Measurements from ENCODE around the gene SF1. TPM values are rescaled to one million over a fixed set of nuclear protein-coding genes. Genes with fewer than 3 reads are reported as not detected.

The SF1 gene
- total and polyA plus RNA-seq, 2 of the 8 experiments (the other 6 are each of a cell fraction or from before 2014, with no cell fraction given) = 72.7 to 353 TPM

DNA sequence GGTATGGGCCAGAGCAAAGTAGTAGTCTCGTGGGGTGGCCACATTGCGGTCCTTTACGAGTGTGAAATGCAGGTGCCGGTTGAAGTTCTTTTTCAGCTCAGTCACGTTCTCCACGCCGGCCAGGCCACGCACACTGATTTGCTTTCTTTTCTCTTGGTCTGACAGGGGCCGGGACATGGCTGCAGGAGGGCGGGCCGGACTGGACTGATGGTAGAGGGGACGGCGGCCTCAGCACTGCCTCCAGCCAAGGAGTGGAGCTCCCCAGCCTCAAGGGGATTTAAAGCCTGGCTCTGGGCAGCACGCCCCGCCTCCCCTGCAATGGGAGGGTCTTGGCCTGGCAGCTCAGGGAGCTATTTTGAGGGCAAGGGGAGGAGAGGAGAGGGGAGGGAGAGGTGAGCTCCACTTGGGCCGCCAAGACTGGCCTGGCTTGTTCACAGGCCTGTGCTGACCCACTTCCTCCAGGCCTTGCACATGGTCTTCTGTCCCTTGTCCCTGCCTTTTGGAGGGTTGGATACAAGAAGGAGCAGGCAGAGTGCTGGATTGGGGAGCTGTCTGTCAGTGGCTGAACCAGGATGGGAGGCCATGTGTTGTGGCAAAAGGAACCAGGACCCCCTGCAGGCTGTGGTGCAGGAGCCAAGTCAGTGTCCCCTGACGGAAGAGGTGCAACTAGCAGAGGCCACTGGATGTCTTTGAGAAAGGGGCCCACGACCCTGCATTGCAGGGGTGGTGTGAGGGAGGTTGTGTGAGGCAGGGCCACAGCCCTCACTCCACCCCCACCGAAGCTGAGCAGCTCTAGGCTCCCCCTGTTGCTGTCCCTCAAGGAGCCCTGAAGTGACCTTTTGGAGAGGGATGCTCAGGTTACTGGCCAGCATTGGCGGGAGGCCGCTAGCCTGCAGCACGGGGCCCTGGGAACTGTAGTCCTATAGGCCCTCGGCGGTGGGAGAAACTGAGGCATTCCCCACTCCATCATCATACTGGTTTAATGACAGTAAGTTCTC, 18.3 kb downstream of the SF1 start, which contains the start of gene PYGM (continued):
- TF ChIP-seq ZNF274 (IDR thresholded peaks at IDR 0.05; ENCODE audit: borderline replicate concordance, extremely low read depth, low read length) = no peak
- TF ChIP-seq, protein P1, sequence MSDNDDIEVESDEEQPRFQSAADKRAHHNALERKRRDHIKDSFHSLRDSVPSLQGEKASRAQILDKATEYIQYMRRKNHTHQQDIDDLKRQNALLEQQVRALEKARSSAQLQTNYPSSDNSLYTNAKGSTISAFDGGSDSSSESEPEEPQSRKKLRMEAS (IDR thresholded peaks at IDR 0.05) = peak; percentile 36; the same call in 1 of the 2 replicates
- TF ChIP-seq TBP (IDR thresholded peaks at IDR 0.05; ENCODE audit: low read depth, low read length) = peak; percentile 75; the same call in 1 of the 2 replicates
- no peak for TF ChIP-seq RNF2 (IDR thresholded peaks at IDR 0.05; ENCODE audit: borderline replicate concordance, low read depth, low read length, missing control alignments, poor library complexity, severe bottlenecking)
- TF ChIP-seq MAFK (IDR thresholded peaks at IDR 0.05; ENCODE audit: low read depth, low read length) = no peak
- peak; percentile 75 to 80; a peak in 3 of 4 replicates for TF ChIP-seq SIN3A (conservative IDR thresholded peaks at IDR 0.05 in 1 of 2, IDR thresholded peaks at IDR 0.05 in 1 of 2; ENCODE audit: low read depth in 1 of 2, low read length in 2 of 2)
- TF ChIP-seq, protein P2, sequence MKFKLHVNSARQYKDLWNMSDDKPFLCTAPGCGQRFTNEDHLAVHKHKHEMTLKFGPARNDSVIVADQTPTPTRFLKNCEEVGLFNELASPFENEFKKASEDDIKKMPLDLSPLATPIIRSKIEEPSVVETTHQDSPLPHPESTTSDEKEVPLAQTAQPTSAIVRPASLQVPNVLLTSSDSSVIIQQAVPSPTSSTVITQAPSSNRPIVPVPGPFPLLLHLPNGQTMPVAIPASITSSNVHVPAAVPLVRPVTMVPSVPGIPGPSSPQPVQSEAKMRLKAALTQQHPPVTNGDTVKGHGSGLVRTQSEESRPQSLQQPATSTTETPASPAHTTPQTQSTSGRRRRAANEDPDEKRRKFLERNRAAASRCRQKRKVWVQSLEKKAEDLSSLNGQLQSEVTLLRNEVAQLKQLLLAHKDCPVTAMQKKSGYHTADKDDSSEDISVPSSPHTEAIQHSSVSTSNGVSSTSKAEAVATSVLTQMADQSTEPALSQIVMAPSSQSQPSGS (IDR thresholded peaks at IDR 0.05; ENCODE audit: low read length) = no peak
- no peak for TF ChIP-seq EP300 (IDR thresholded peaks at IDR 0.05; ENCODE audit: borderline replicate concordance in 1 of 2, low read depth in 2 of 2, low read length in 2 of 2)
- 0 out of 2 replicates have a peak, but pooled peaks have one; percentile 21 for TF ChIP-seq CREB1 (IDR thresholded peaks at IDR 0.05)
- TF ChIP-seq SRF (IDR thresholded peaks at IDR 0.05; ENCODE audit: low read depth, low read length) = no peak
- TF ChIP-seq NRF1 (IDR thresholded peaks at IDR 0.05; ENCODE audit: low read depth, low read length) = no peak
- TF ChIP-seq POLR2A (IDR thresholded peaks at IDR 0.05; ENCODE audit: control extremely low read depth in 1 of 2, low read depth in 2 of 2, low read length in 2 of 2) = peak in 1 of 2 experiments; percentile 61; a peak in 1 of 3 replicates
- TF ChIP-seq NANOG (IDR thresholded peaks at IDR 0.05; ENCODE audit: insufficient read depth, low read depth, low read length, poor library complexity, severe bottlenecking) = no peak
- no peak for TF ChIP-seq KDM5A (IDR thresholded peaks at IDR 0.05; ENCODE audit: low read length)
- 0 out of 2 replicates have a peak, but pooled peaks have one; percentile 23 for TF ChIP-seq RBBP5 (IDR thresholded peaks at IDR 0.05; ENCODE audit: borderline replicate concordance, low read depth, low read length)
- TF ChIP-seq SP1 (IDR thresholded peaks at IDR 0.05; ENCODE audit: low read depth, low read length) = no peak

All from H1 (cell line).